ENCODE data around the gene HIF1A.

HIF1A gene

DNA sequence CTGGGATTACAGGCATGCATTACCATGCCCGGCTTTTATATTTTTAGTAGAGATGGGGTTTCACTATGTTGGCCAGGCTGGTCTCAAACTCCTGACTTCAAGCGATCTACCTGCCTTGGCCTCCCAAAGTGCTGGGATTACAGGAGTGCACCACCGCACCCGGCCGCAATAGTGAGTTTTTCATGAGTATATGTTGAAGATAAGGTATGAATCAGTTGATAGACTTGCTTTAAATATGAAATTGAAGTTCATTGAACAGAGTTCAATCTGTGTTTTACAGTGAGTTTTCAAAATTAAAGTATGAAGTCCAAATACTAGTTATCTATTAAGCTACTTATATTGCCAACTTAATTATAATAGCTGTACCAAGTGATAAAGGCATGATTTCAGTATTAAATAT lies 102.0 kb downstream of the HIF1A start:
- no peaks in the 10 kb centered on the region for H3K9me3 ChIP-seq (ENCODE audit: control insufficient read depth, low read length)
- no peak overlapping the region for H3K4me3 ChIP-seq (ENCODE audit: low read length)
- no peaks in the 10 kb centered on the region for H3K4me1 ChIP-seq (ENCODE audit: control insufficient read depth, insufficient read depth, low read length)
- no peaks in the 10 kb centered on the region for H3K36me3 ChIP-seq (ENCODE audit: control insufficient read depth, insufficient read depth, low read length)
- H3K27me3 ChIP-seq (ENCODE audit: control insufficient read depth, insufficient read depth, low read length), result no peaks in the 10 kb centered on the region
- no peak overlapping the region for H3K9ac ChIP-seq (ENCODE audit: low read length)

Data from mucosa of stomach (tissue), 1 donor.